Jurkat, Clone E6-1 (cell line): ENCODE data around the gene METTL6.
"Not testable (repeated sequence)": the region's sequence is repeated elsewhere in the genome, so short reads cannot be mapped to it uniquely, and the experiment has no call there.

Source experiments
- DNase-seq: peaks from one replicate; pipeline ENCODE4 v3.0.0-alpha.2; 2011; ENCODE audit warnings: low read depth, low spot score
- H3K4me3 ChIP-seq: 2 replicates; pipeline ENCODE4 v1.5.1; 2011; ENCODE audit warnings: mild to moderate bottlenecking, low read length, control low read depth, moderate library complexity

METTL6 gene

GRCh38 chr3:15380980-15381890 lies 46.1 kb downstream of the METTL6 start:
- DNase-seq = no peak
- no peak overlapping the region for H3K4me3 ChIP-seq

- peak; percentile 93 for DNase-seq
- no peak overlapping the region; the same call in 1 of the 2 replicates for H3K4me3 ChIP-seq
Measured at GRCh38 chr3:15377961-15378791, 49.2 kb downstream of the METTL6 start.

- DNase-seq = no peak
- no peak overlapping the region for H3K4me3 ChIP-seq
Measured at GRCh38 chr3:15375461-15376000, 51.8 kb downstream of the METTL6 start.

- H3K4me3 ChIP-seq = no peak overlapping the region
- no peak for DNase-seq
Measured at GRCh38 chr3:15372918-15373317, 54.4 kb downstream of the METTL6 start.

GRCh38 chr3:15368561-15369135 lies 58.7 kb downstream of the METTL6 start:
- DNase-seq = no peak
- H3K4me3 ChIP-seq = no peak overlapping the region

DNA sequence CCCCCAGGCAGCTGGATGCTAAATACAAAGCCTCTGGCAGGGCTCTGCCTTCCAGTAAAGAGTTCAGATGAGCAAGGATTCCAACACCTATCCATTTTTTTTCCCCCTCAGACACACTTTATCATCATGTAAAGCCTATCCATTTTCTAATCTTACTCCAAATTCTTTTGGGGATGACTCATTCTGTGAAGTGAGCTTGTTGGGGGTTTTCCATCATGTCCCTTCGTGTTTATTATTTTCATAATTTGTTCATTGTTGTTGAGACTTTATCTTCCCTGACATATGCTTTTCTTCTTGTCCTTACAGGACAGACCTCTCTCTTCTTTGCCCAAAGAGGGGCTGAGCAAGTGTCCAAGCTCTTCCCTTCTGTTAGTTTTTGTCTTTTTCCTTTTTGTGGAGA lies 60.3 kb downstream of the METTL6 start:
- no peak for DNase-seq
- H3K4me3 ChIP-seq = no peak overlapping the region

- not testable (repeated sequence) for H3K4me3 ChIP-seq, DNase-seq
Measured at GRCh38 chr3:15364078-15364477, 63.3 kb downstream of the METTL6 start.

GRCh38 chr3:15361494-15362214 lies 65.7 kb downstream of the METTL6 start:
- no peak overlapping the region for H3K4me3 ChIP-seq
- DNase-seq = no peak

DNA sequence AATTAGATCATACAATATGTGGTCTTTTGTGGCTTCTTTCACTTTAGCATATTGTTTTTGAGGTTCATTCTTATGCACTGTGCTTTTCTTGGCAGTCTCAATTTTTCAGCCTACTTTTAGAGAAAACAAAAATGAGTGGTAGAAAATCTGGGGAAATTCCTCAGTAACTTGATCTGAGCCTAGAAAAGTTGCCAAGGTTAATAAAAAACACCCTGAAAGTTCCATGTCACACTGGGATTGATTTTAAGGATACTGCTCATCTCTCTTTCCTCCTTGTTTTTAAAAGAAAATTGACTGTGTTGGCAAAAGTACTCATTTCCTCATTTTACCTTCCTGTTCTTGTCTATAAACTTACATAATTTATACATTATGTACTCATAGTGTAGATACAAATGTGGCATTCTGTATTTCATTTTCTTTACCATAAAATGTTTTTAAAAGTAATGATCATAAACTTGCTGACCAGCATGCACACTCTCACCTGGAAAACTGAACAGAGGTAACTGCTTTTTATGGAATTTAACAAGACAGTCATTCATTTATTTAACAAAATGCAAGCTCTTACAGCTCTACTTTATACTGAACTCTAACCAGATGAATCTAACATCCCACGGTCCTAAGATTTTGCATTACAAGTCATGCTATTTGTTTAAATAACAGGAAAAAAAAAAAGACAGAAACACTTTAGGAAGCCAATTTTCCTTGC lies 66.4 kb downstream of the METTL6 start:
- DNase-seq = no peak
- no peak overlapping the region for H3K4me3 ChIP-seq
